Epithelial cell of proximal tubule (primary cell): Measurements from ENCODE around the gene PPP1R37. TPM values are rescaled to one million over a fixed set of nuclear protein-coding genes. Genes with fewer than 3 reads are reported as not detected.

Experiments
- DNase-seq: peaks from one replicate; pipeline ENCODE4 v3.0.0-alpha.2; 2011; ENCODE audit warnings: low read depth
- H3K4me3 ChIP-seq: 2 replicates; pipeline ENCODE4 v1.5.1; 2011; ENCODE audit warnings: low read depth, mild to moderate bottlenecking, low read length
- CTCF ChIP-seq: conservative IDR thresholded peaks from 2 replicates; pipeline ENCODE4 v1.5.1; 2012; ENCODE audit warnings: low read depth, mild to moderate bottlenecking, low read length
- total RNA-seq: library from RNA; depleted of rRNA; stranded (reverse); fragments of >200 nt; gene quantifications from 2 replicates; pipeline ENCODE4 v1.2.3, GENCODE V29; 2015

PPP1R37 gene
- total RNA-seq, 1 donor from 2014 or later: 64.0 TPM

DNA sequence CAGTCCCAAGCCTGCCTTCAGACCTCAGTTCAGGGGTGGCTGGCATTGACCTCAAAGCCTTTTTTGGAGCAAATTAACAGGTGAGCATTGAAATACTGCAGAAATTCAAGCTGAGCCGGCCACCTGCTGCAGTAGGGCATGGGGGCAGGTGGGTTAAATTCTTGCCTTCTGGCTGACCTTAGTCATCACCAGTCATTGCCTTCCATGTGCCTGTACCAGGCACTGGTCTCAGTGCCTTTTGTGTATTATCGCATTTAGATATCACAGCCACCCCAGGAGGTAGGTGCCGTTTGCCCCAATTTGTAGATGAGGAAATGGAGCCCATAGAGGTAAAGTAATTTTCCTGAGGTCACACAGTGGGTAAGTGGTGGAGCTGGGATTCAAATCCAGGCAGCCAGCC lies 7.2 kb downstream of the PPP1R37 start:
- no peak for DNase-seq
- no peak for TF ChIP-seq CTCF
- peak overlapping the region; percentile 27 for H3K4me3 ChIP-seq

- DNase-seq: no peak
- peak overlapping the region; percentile 27 for H3K4me3 ChIP-seq
- TF ChIP-seq CTCF: no peak
These were observed 7.9 kb downstream of the PPP1R37 start for GRCh38 chr19:45100846-45101252.

GRCh38 chr19:45101806-45102205 lies 8.8 kb downstream of the PPP1R37 start:
- H3K4me3 ChIP-seq: no peak overlapping the region
- DNase-seq: no peak
- TF ChIP-seq CTCF: no peak

DNA sequence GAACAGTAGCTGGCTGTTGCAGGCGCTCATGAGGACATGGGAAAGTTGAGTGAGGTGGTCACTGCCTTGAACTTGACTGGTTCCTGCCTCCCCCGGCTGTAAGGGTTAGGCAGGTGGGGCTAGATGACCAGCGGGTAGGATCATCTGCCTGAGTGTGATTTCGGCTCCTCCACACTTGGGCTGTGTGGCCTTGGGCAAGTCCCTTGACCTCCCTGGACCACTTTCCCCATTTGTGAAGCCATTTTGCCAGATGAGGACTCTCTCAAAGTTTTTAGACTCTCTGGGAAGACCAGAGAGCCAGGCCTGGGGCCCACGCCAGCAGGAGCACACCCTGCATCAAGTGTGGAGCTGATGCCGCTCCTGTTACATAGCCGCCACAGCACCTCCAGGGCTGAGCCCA lies 9.5 kb downstream of the PPP1R37 start:
- H3K4me3 ChIP-seq: no peak overlapping the region
- TF ChIP-seq CTCF: no peak

DNA sequence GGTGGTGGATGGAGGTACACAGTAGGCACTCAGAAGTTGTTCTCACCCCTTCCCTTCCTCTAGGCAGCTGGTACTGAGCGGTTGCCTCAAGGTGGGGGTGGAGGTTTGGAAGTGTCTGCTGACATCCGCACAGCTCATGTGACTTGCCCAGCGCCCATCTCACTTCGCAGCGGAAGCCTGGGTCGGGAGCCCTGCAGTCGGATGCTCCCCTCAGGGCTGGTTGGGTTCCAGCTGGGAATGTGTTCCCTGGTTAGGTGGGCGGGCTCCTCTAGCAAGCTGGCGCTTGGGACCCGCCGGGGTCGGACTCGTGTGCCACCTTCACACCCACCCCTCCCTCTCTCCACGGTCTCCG lies 10.2 kb downstream of the PPP1R37 start:
- no peak for TF ChIP-seq CTCF
- DNase-seq: no peak
- peak overlapping the region; percentile 28 for H3K4me3 ChIP-seq

More for the DNA sequence above, 9.5 kb downstream of the PPP1R37 start:
- DNase-seq: no peak

DNA sequence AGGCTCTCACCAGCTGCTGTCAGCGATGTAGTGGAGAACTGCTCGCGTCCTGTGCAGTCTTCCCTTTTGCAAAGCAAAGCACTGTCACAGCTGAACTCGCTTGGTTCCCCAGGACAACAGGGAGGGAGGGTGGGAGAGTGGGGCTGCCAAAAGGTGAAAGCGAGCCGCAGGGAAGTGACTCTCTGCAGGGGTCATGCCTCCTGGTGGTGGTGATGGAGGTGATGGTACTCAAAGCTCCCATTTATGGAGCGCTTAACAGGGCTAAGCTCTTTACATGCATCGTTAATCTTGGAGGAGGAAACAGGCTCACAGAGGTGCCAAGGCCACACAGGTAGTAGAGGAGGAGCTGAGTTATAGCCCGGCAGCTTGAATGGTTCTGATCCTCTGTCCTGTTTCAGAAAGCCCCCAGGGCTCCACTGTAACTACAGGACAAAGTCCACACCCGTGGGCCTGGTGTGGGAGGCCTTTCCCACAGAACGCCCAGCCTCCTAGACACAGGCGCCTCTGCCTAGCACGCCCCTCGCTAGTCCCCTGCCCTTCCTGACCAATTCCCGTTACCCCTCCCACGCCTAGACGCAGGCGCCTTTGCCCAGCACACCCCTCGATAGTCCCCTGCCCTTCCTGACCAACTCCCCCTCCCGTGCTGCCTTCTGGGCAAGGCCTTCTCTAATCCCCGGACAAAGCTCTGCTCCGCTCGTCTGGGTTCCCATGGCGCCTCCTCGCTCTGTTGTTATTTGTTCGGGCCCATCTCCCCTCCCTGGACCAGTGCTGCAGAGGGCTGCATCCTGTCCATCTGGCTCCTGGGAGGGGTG lies 10.7 kb downstream of the PPP1R37 start:
- H3K4me3 ChIP-seq: peak overlapping the region; percentile 28
- TF ChIP-seq CTCF: peak; percentile 30
- no peak for DNase-seq
